Mesendoderm (in vitro differentiated cells): Measurements from ENCODE around the gene THSD7B.

Source experiments
- DNase-seq: peaks from one replicate; pipeline ENCODE4 v3.0.0; 2013
- H2AK5ac ChIP-seq: 2 replicates; pipeline ENCODE4 v1.6.1; 2013; ENCODE audit warnings: low read length, inconsistent platforms
- H2BK120ac ChIP-seq: 2 replicates; pipeline ENCODE4 v1.6.1; 2013; ENCODE audit warnings: low read depth, mild to moderate bottlenecking, low read length, moderate library complexity, mixed read lengths
- H2BK15ac ChIP-seq: replicated peaks from 2 replicates; pipeline ENCODE4 v1.6.1; 2013; ENCODE audit warnings: low read depth, mild to moderate bottlenecking, moderate library complexity
- H2BK5ac ChIP-seq: 2 replicates; pipeline ENCODE4 v1.6.1; 2013; ENCODE audit warnings: low read length, inconsistent platforms
- H3K18ac ChIP-seq: 2 replicates; pipeline ENCODE4 v1.6.1; 2013; ENCODE audit warnings: mild to moderate bottlenecking, low read length, mixed read lengths
- H3K23ac ChIP-seq: one replicate; pipeline ENCODE4 v1.6.1; 2013; ENCODE audit warnings: low read length
- H3K27ac ChIP-seq: 2 replicates; pipeline ENCODE4 v1.5.1; 2013; ENCODE audit warnings: low read depth, mild to moderate bottlenecking, inconsistent platforms, low read length, moderate library complexity
- H3K27me3 ChIP-seq: 2 replicates; pipeline ENCODE4 v1.6.1; 2013; ENCODE audit warnings: low read length, control low read depth, mild to moderate bottlenecking, inconsistent platforms; ENCODE audit not compliant: insufficient read depth, poor library complexity
- H3K36me3 ChIP-seq: 2 replicates; pipeline ENCODE4 v1.6.1; 2013; ENCODE audit warnings: low read length, inconsistent platforms; ENCODE audit not compliant: control insufficient read depth, insufficient read depth
- H3K4ac ChIP-seq: one replicate; pipeline ENCODE4 v1.6.1; 2013; ENCODE audit warnings: low read depth, mild to moderate bottlenecking, low read length, moderate library complexity
- H3K4me1 ChIP-seq: 2 replicates; pipeline ENCODE4 v1.6.1; 2013; ENCODE audit warnings: low read depth, low read length, inconsistent platforms; ENCODE audit not compliant: control insufficient read depth
- H3K4me2 ChIP-seq: 2 replicates; pipeline ENCODE4 v1.6.1; 2013; ENCODE audit warnings: low read length
- H3K4me3 ChIP-seq: 2 replicates; pipeline ENCODE4 v1.5.1; 2013; ENCODE audit warnings: mild to moderate bottlenecking, low read length
- H3K56ac ChIP-seq: one replicate; pipeline ENCODE4 v1.6.1; 2013; ENCODE audit warnings: low read length
- H3K79me1 ChIP-seq: 2 replicates; pipeline ENCODE4 v1.6.1; 2013; ENCODE audit warnings: low read length, inconsistent platforms
- H3K79me2 ChIP-seq: 2 replicates; pipeline ENCODE4 v1.6.1; 2013; ENCODE audit warnings: mild to moderate bottlenecking, low read length; ENCODE audit not compliant: control insufficient read depth, insufficient read depth
- H3K9ac ChIP-seq: 2 replicates; pipeline ENCODE4 v1.6.1; 2013; ENCODE audit warnings: low read length, inconsistent platforms
- H4K5ac ChIP-seq: one replicate; pipeline ENCODE4 v1.6.1; 2013; ENCODE audit warnings: low read length
- H4K8ac ChIP-seq: one replicate; pipeline ENCODE4 v1.6.1; 2013; ENCODE audit warnings: low read depth, mild to moderate bottlenecking, control low read depth, low read length, moderate library complexity
- WGBS: extraction: QIAGEN DNeasy Blood & Tissue Kit; methylation state at CpG from one replicate; pipeline ENCODE4 v1.1.7; 2013; ENCODE audit warnings: low lambda C conversion rate, missing lambda C conversion rate; ENCODE audit not compliant: insufficient coverage; ENCODE audit errors: extremely low coverage; 5-methylcytosine and 5-hydroxymethylcytosine counted together

The THSD7B gene

GRCh38 chr2:137291836-137292570 is 526.7 kb downstream of the THSD7B start:
- no peak overlapping the region for H2BK120ac ChIP-seq
- no peak overlapping the region for H3K4me2 ChIP-seq
- H3K4ac ChIP-seq = no peak overlapping the region
- no peak overlapping the region for H2BK5ac ChIP-seq
- H3K4me3 ChIP-seq = no peak overlapping the region
- H3K27me3 ChIP-seq = no peaks in the 10 kb centered on the region
- DNase-seq = no peak
- no peaks in the 10 kb centered on the region for H3K79me2 ChIP-seq
- H4K8ac ChIP-seq = no peak overlapping the region
- H2BK15ac ChIP-seq = no peak overlapping the region
- H3K18ac ChIP-seq = no peak overlapping the region
- no peaks in the 10 kb centered on the region for H3K79me1 ChIP-seq
- H4K5ac ChIP-seq = no peak overlapping the region
- H3K27ac ChIP-seq = no peak overlapping the region
- no peaks in the 10 kb centered on the region for H3K4me1 ChIP-seq
- no peak overlapping the region for H3K23ac ChIP-seq
- no peak overlapping the region for H2AK5ac ChIP-seq
- no peaks in the 10 kb centered on the region for H3K36me3 ChIP-seq
- H3K9ac ChIP-seq = no peak overlapping the region
- no peak overlapping the region for H3K56ac ChIP-seq

- H3K4me2 ChIP-seq = no peak overlapping the region
- H2BK5ac ChIP-seq = no peak overlapping the region
- H3K79me2 ChIP-seq = no peaks in the 10 kb centered on the region
- no peaks in the 10 kb centered on the region for H3K27me3 ChIP-seq
- H3K9ac ChIP-seq = no peak overlapping the region
- no peak overlapping the region for H3K18ac ChIP-seq
- no peak overlapping the region for H2BK120ac ChIP-seq
- no peak overlapping the region for H3K56ac ChIP-seq
- no peaks in the 10 kb centered on the region for H3K36me3 ChIP-seq
- H2BK15ac ChIP-seq = no peak overlapping the region
- WGBS = no CpG with 5 or more reads among the region's 3 CpGs
- no peaks in the 10 kb centered on the region for H3K79me1 ChIP-seq
- no peak overlapping the region for H3K4me3 ChIP-seq
- H3K4ac ChIP-seq = no peak overlapping the region
- H2AK5ac ChIP-seq = no peak overlapping the region
- H3K23ac ChIP-seq = no peak overlapping the region
- H4K8ac ChIP-seq = no peak overlapping the region
- H4K5ac ChIP-seq = no peak overlapping the region
- no peak overlapping the region for H3K27ac ChIP-seq
- no peak for DNase-seq
- H3K4me1 ChIP-seq = no peaks in the 10 kb centered on the region
Observed at GRCh38 chr2:137298377-137298776, 533.0 kb downstream of the THSD7B start.

GRCh38 chr2:137300987-137301386 is 535.6 kb downstream of the THSD7B start:
- H3K4me2 ChIP-seq = no peak overlapping the region
- no peaks in the 10 kb centered on the region for H3K27me3 ChIP-seq
- H3K18ac ChIP-seq = no peak overlapping the region
- no peak overlapping the region for H2BK120ac ChIP-seq
- WGBS = no CpG with 5 or more reads among the region's 2 CpGs
- no peak overlapping the region for H3K56ac ChIP-seq
- no peak overlapping the region for H4K5ac ChIP-seq
- no peak overlapping the region for H3K4me3 ChIP-seq
- H2BK5ac ChIP-seq = no peak overlapping the region
- no peak overlapping the region for H3K4ac ChIP-seq
- no peak overlapping the region for H3K27ac ChIP-seq
- H3K23ac ChIP-seq = no peak overlapping the region
- H2BK15ac ChIP-seq = no peak overlapping the region
- no peak overlapping the region for H3K9ac ChIP-seq
- H3K79me2 ChIP-seq = no peaks in the 10 kb centered on the region
- no peak overlapping the region for H4K8ac ChIP-seq
- no peak for DNase-seq
- no peak overlapping the region for H2AK5ac ChIP-seq
- H3K79me1 ChIP-seq = no peaks in the 10 kb centered on the region
- no peaks in the 10 kb centered on the region for H3K4me1 ChIP-seq
- no peaks in the 10 kb centered on the region for H3K36me3 ChIP-seq

- no peak for DNase-seq
- Histone ChIP-seq H3K4me3 (no peak overlapping the region), H3K18ac (no peak overlapping the region), H4K5ac (no peak overlapping the region), H3K79me2 (no peaks in the 10 kb centered on the region), H2BK5ac (no peak overlapping the region), H2BK120ac (no peak overlapping the region), H3K27me3 (no peaks in the 10 kb centered on the region), H2BK15ac (no peak overlapping the region), H3K23ac (no peak overlapping the region), H2AK5ac (no peak overlapping the region), H3K4me1 (no peaks in the 10 kb centered on the region), H3K56ac (no peak overlapping the region), H4K8ac (no peak overlapping the region), H3K36me3 (no peaks in the 10 kb centered on the region), H3K4ac (no peak overlapping the region), H3K9ac (no peak overlapping the region), H3K4me2 (no peak overlapping the region), H3K79me1 (no peaks in the 10 kb centered on the region), H3K27ac (no peak overlapping the region)
- no CpG with 5 or more reads among the region's 3 CpGs for WGBS
Observed at GRCh38 chr2:137302957-137303356, 537.6 kb downstream of the THSD7B start.

- no peak overlapping the region for H2BK15ac ChIP-seq
- H4K8ac ChIP-seq = no peak overlapping the region
- H3K18ac ChIP-seq = no peak overlapping the region
- no CpG with 5 or more reads among the region's 4 CpGs for WGBS
- H3K79me1 ChIP-seq = no peaks in the 10 kb centered on the region
- H3K4me1 ChIP-seq = no peaks in the 10 kb centered on the region
- DNase-seq = no peak
- no peak overlapping the region for H3K4me3 ChIP-seq
- no peak overlapping the region for H2BK120ac ChIP-seq
- no peaks in the 10 kb centered on the region for H3K79me2 ChIP-seq
- no peaks in the 10 kb centered on the region for H3K27me3 ChIP-seq
- H2AK5ac ChIP-seq = no peak overlapping the region
- no peak overlapping the region for H3K23ac ChIP-seq
- no peak overlapping the region for H2BK5ac ChIP-seq
- no peak overlapping the region for H3K9ac ChIP-seq
- H3K27ac ChIP-seq = no peak overlapping the region
- H3K4me2 ChIP-seq = no peak overlapping the region
- H3K36me3 ChIP-seq = no peaks in the 10 kb centered on the region
- no peak overlapping the region for H3K4ac ChIP-seq
- no peak overlapping the region for H3K56ac ChIP-seq
- no peak overlapping the region for H4K5ac ChIP-seq
Observed at GRCh38 chr2:137316075-137316474, 550.7 kb downstream of the THSD7B start.

DNA sequence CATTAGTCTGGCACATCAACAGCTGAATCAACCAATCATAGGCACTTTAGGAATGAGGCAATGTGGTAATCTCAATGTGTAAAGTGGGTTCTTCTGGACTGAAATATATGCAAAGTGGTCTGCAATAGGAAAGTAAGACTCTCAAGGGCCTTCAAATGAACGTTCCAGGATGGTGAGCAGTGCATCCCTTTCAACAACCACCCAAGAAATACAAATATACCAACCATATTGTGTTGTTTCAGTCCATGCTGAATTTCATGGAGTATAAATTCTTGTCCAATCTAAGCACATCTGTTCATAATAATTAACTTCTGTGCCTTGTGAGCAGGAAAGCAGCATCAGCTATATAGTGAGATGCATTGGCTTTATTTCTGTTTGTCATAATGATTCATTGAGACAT is 556.2 kb downstream of the THSD7B start:
- WGBS = no CpG with 5 or more reads among the region's 1 CpG
- H3K27ac ChIP-seq = no peak overlapping the region
- no peaks in the 10 kb centered on the region for H3K36me3 ChIP-seq
- DNase-seq = no peak
- H3K79me1 ChIP-seq = no peaks in the 10 kb centered on the region
- H3K79me2 ChIP-seq = no peaks in the 10 kb centered on the region
- H3K23ac ChIP-seq = no peak overlapping the region
- H4K8ac ChIP-seq = no peak overlapping the region
- H3K9ac ChIP-seq = no peak overlapping the region
- no peak overlapping the region for H4K5ac ChIP-seq
- H2BK5ac ChIP-seq = no peak overlapping the region
- H3K4me3 ChIP-seq = no peak overlapping the region
- no peaks in the 10 kb centered on the region for H3K4me1 ChIP-seq
- no peaks in the 10 kb centered on the region for H3K27me3 ChIP-seq
- H3K4me2 ChIP-seq = no peak overlapping the region
- no peak overlapping the region for H3K4ac ChIP-seq
- no peak overlapping the region for H3K18ac ChIP-seq
- H2BK15ac ChIP-seq = no peak overlapping the region
- no peak overlapping the region for H2BK120ac ChIP-seq
- H2AK5ac ChIP-seq = no peak overlapping the region
- H3K56ac ChIP-seq = no peak overlapping the region
